Stimulated activated effector memory CD8-positive, alpha-beta T cell treated with anti-CD3 and anti-CD28 coated beads, Interleukin-12 subunit alpha, Interleukin-12 subunit beta, amount 100 ng/mL, for 72 hours (primary cell): Measurements from ENCODE around the gene TCERG1L.

ENCODE experiments used
- ATAC-seq: fragments of 150-1000 bp; cut with Tn5 transposase; 2 replicates; pipeline ENCODE4 v1.10.0; 2021
- DNase-seq, 2 donors: peaks; one replicate each; pipeline ENCODE4 v3.0.0; 2021 to 2022; ENCODE audit warnings: low spot score in 2 of 2
- H3K27ac Mint-ChIP-seq: one replicate; pipeline ENCODE4 v1.8.0; 2022; ENCODE audit warnings: mild to moderate bottlenecking, mixed read lengths
- H3K36me3 Mint-ChIP-seq: one replicate; pipeline ENCODE4 v1.8.0; 2022; ENCODE audit warnings: mild to moderate bottlenecking, mixed read lengths
- H3K4me1 Mint-ChIP-seq: one replicate; pipeline ENCODE4 v1.8.0; 2022; ENCODE audit warnings: mixed read lengths
- H3K4me3 Mint-ChIP-seq: one replicate; pipeline ENCODE4 v1.8.0; 2022; ENCODE audit warnings: mild to moderate bottlenecking, mixed read lengths
- H3K9me3 Mint-ChIP-seq: one replicate; pipeline ENCODE4 v1.8.0; 2022; ENCODE audit warnings: mixed read lengths

Gene TCERG1L

DNA sequence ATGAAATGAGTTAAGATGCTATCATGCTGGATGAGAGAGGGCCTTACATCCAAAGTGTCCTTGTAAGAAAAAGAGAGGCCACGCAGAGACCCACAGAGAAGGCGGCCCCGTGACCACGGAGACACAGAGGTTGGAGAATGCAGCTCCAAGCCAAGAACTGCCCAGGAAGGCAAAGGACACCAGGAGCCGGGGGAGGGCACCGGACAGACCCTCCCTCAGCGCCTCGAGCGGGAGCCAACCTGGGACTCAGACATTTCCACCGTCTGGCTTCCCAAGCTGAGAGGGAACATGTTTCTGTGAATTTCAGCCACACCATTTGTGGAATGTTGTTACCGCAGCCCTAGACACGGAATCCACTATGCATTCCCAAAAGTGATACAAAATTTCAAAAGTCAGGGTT lies 22.9 kb downstream of the TCERG1L start:
- peaks cover 3% of the 10 kb centered on the region for H3K9me3 Mint-ChIP-seq
- ATAC-seq (no peak), DNase-seq (no peak)
- H3K4me3 Mint-ChIP-seq: no peak overlapping the region
- no peaks in the 10 kb centered on the region for H3K36me3 Mint-ChIP-seq
- H3K27ac Mint-ChIP-seq: no peak overlapping the region
- no peaks in the 10 kb centered on the region for H3K4me1 Mint-ChIP-seq

DNA sequence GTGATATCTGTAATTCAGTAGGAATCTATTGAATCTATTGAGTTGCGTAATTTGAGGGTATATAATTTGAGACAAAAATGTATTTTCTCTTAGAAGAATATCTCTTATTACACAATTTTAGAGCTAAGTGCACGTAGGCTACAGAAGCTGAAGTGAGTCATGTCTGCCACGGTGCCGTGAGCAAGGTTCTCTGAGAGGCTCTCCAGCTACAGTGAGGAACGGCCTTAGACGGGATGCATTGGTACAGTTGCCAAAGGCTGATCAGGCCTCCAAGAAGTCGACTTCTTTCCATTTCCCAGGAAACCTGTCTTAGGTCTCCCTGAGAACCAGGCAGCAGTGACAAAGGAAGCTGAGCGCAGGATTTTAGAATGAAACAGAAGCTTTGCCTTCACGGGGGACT lies 28.6 kb downstream of the TCERG1L start:
- H3K4me3 Mint-ChIP-seq: no peak overlapping the region
- peaks cover 4% of the 10 kb centered on the region for H3K9me3 Mint-ChIP-seq
- H3K36me3 Mint-ChIP-seq: no peaks in the 10 kb centered on the region
- DNase-seq (no peak), ATAC-seq (no peak)
- H3K27ac Mint-ChIP-seq: no peak overlapping the region
- H3K4me1 Mint-ChIP-seq: no peaks in the 10 kb centered on the region

DNA sequence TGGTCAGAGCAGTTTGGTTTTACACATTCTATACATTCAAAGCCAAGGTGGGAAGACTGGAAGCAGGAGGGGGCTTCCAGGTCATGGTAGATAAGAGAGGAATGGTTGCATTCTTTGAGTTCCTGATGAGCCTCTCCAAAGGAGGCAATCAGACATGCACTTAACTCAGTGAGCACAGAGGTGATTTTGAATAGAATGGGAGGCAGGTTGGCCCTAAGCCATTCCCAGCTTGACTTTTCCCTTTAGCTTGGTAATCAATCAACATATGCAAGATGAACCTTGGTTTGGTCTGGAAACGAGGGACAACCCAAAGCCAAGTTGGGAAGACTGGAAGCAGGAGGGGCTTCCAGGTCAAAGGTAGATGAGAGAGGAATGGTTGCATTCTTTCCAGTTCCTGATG lies 31.4 kb downstream of the TCERG1L start:
- Mint-ChIP-seq H3K36me3 (no peaks in the 10 kb centered on the region), H3K9me3 (peaks cover 4% of the 10 kb centered on the region), H3K4me3 (no peak overlapping the region), H3K4me1 (no peaks in the 10 kb centered on the region), H3K27ac (no peak overlapping the region)
- DNase-seq (no peak), ATAC-seq (no peak)

DNA sequence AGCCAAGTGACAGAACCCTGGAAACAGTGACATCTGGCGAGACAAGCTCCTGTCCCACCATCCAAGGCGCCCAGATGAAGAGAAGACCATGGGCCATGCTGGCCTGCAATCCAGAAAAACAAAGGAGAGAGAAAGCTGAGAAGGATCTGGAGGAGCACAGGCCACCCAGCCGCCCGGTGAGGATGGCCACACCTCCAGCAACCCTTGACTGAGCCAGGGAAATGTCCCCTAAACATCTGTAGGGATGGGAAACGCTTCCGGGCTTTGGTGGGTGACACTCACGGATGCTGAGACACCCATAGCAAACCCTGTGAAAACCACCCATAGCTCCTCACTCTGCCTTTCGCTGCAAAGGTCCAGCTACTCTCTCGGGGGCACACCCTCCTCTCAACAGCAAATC lies 32.0 kb downstream of the TCERG1L start:
- H3K9me3 Mint-ChIP-seq: peaks cover 4% of the 10 kb centered on the region
- DNase-seq (no peak), ATAC-seq (no peak)
- H3K36me3 Mint-ChIP-seq: no peaks in the 10 kb centered on the region
- no peaks in the 10 kb centered on the region for H3K4me1 Mint-ChIP-seq
- H3K4me3 Mint-ChIP-seq: no peak overlapping the region
- no peak overlapping the region for H3K27ac Mint-ChIP-seq

DNA sequence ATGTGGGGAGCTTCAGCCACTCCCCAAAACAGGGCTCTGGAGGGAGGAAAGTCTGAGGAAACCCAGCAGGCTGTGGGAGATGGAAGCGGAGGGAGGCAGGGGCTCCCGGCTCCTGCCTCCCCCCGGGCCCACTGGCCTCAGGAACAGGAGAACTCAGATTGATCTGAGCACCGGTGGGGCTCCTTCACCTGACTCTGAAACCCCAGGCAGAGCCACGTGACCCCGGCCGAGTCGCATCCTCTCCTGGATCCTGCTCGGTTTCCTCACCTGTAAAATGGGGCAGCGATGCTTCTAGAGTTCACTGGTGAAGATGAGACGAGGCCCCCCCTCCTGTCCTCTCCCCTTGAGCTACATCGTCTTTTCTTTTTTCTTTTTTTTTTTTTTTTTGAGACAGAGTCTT lies 33.6 kb downstream of the TCERG1L start:
- Mint-ChIP-seq H3K36me3 (no peaks in the 10 kb centered on the region), H3K4me3 (no peak overlapping the region), H3K9me3 (no peaks in the 10 kb centered on the region), H3K27ac (no peak overlapping the region), H3K4me1 (no peaks in the 10 kb centered on the region)
- no peak for DNase-seq
- no peak for ATAC-seq

DNA sequence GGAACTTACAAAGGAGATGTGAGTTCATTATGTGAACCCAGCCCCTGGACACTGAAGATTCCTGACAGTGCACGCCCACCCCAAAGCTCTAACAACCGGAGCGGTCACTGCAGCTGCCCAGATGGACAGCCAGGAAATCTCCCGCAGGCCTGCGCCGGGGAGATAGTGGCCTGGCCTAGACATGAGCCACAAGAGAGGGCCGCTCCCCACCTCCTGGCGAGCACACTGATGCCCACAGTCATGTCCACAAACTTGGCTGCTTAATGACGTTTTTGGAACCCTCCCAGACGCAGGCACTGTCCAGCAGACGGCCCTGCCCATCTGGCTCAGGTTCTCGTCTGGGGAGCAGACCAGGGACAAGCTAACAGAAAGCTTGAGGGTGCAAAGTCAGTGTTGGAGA lies 34.2 kb downstream of the TCERG1L start:
- no peaks in the 10 kb centered on the region for H3K9me3 Mint-ChIP-seq
- H3K4me1 Mint-ChIP-seq: no peaks in the 10 kb centered on the region
- DNase-seq: no peak
- no peak overlapping the region for H3K4me3 Mint-ChIP-seq
- ATAC-seq: no peak
- no peak overlapping the region for H3K27ac Mint-ChIP-seq
- no peaks in the 10 kb centered on the region for H3K36me3 Mint-ChIP-seq

DNA sequence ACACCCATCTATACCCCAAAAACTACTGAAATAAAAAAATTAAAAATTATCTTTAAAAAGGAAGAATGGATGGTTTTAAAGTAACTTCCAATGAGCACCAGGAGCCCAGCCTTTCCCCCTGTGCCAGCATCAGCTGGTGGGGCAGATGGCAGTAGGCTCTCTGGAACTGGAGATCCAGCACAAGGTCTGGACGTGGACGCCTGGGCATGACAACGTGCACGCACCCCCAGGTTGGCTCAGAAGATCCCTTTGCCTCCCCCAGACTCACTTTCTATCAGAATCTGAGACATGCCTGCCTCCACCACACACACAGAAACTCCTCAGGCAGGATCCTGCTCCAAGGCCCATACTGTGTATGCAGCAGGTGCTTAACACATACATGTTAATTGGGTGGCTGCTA lies 35.8 kb downstream of the TCERG1L start:
- Mint-ChIP-seq H3K36me3 (no peaks in the 10 kb centered on the region), H3K27ac (no peak overlapping the region), H3K4me3 (no peak overlapping the region), H3K4me1 (no peaks in the 10 kb centered on the region), H3K9me3 (no peaks in the 10 kb centered on the region)
- ATAC-seq (no peak), DNase-seq (no peak)

DNA sequence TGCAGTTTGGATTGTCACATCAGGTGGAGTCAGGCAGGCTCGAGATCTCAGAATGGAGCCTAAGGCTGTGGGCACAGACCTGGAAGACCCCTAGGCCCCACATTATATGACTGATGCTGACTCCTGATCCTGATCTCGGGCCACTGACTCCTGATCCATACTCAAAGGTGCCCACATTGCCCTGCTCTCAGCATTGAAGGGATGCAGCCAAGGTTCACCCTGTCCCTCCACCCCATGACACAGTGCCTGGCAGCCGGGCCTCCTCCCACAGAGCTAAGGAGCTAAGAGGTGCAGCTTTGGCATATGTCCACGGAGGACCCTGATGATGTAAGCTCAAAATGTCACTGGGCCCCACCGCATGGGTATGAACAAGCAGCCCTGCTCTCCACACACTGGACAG lies 36.6 kb downstream of the TCERG1L start:
- no peak for ATAC-seq
- Mint-ChIP-seq H3K4me1 (no peaks in the 10 kb centered on the region), H3K27ac (no peak overlapping the region), H3K9me3 (no peaks in the 10 kb centered on the region), H3K4me3 (no peak overlapping the region), H3K36me3 (no peaks in the 10 kb centered on the region)
- no peak for DNase-seq

DNA sequence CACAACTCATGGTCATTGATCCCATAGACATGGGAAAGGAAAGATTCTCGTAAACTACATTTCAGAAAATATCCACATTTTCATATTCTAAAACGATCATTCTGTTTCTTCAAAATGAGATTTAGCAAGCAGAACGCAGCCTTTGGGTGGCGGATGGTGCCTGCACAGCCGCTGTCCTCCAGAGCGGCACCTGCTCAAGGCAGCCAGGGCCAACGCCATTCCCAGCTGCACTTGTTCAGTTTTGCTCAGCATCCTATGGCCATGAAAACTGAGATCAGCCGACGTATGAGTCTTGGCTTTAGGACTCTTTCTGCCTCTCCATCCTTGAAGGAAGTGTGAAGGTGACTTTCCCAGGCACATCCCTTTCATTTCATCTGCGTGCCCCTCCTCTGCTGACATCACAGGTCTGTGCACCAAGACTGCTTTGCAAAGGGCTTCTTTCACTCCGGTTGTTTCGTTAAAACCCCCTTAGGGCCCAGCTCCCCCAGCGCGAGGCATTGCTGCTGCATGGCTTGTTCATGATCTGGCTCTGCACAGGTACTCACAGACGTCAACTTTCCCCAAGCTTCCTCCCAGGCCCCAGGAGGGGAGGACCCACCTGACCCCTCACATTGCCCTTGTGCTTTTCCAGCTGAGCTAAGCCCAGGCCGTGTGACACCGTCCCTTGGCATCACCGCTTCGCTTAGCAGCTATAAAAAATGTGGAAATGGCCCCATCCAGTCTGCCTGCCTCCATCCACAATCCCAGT lies 37.2 kb downstream of the TCERG1L start:
- H3K27ac Mint-ChIP-seq: no peak overlapping the region
- no peaks in the 10 kb centered on the region for H3K4me1 Mint-ChIP-seq

DNA sequence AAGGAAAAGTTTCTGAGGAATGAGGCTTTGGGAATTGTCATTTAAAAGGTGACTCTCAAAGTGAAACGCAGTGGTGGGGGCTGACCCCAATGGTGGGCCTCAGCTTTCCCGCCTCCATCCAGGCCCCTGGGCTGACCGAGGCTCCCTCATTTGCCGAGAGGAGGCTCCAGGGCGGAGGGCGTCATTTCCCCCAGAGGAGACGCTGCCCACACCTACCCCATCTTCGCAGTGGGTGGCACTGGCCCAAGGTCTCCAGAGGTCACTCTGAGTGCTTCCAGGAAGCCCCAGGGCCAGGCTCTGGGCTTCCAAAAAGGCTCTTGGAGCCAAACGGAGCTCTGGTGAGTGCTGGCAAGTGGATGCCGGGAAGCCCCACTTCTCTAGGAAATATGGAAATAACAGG lies 38.0 kb downstream of the TCERG1L start:
- DNase-seq: no peak
- Mint-ChIP-seq H3K9me3 (no peaks in the 10 kb centered on the region), H3K4me3 (no peak overlapping the region), H3K4me1 (no peaks in the 10 kb centered on the region), H3K36me3 (no peaks in the 10 kb centered on the region), H3K27ac (no peak overlapping the region)
- no peak for ATAC-seq

More for the DNA sequence above, 37.2 kb downstream of the TCERG1L start:
- no peak for DNase-seq
- no peak for ATAC-seq
- Mint-ChIP-seq H3K4me3 (no peak overlapping the region), H3K9me3 (no peaks in the 10 kb centered on the region), H3K36me3 (no peaks in the 10 kb centered on the region)

DNA sequence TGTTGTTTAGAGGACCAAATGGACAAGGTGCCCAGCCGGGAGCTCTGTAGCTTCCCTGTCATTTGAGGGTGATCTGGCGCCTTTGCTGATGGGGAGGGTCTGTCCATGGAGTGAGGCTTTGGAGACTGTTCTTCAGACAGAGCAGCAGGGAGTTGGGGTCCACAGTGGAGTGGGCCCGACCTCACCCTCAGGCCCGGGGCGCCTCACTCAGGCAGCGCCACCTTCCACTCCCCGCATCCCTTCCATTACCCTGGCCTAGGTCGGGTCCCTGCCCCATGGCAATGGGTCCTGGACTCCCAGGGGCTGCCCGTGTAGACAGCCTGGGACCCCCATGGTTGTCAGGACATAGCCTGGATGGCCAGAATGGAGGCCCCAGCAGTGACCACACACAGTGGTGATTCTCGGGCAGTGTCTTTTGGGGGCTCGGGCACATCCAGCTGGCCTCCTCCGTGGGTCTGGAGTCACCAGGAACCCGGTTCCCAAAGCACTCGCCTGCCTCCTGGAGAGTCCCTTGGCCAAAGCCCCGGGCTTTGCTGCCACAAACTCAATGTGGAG lies 38.5 kb downstream of the TCERG1L start:
- Mint-ChIP-seq H3K9me3 (no peaks in the 10 kb centered on the region), H3K27ac (no peak overlapping the region), H3K4me1 (no peaks in the 10 kb centered on the region), H3K36me3 (no peaks in the 10 kb centered on the region), H3K4me3 (no peak overlapping the region)
- DNase-seq (no peak), ATAC-seq (no peak)

DNA sequence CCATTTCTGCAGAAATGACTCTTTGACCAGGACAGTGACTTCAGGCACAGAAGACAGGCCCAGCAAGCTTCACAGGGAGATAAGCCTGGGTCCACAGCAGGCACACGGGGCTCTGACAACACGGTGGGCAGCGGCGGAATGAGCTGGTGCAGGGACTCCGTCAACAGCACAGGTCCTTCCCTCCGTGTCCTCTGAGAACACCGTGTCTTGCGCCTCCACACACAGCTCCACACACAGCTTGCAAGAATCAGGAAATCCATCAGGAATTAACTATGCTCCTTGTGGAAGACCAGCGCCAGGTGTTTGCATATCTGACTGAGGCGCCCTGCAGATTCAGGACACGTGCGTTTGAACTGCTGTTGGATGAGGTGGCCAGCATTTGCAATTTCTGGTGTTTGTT lies 39.6 kb downstream of the TCERG1L start:
- Mint-ChIP-seq H3K4me3 (no peak overlapping the region), H3K9me3 (no peaks in the 10 kb centered on the region), H3K36me3 (no peaks in the 10 kb centered on the region), H3K27ac (no peak overlapping the region), H3K4me1 (no peaks in the 10 kb centered on the region)
- DNase-seq (no peak), ATAC-seq (no peak)

DNA sequence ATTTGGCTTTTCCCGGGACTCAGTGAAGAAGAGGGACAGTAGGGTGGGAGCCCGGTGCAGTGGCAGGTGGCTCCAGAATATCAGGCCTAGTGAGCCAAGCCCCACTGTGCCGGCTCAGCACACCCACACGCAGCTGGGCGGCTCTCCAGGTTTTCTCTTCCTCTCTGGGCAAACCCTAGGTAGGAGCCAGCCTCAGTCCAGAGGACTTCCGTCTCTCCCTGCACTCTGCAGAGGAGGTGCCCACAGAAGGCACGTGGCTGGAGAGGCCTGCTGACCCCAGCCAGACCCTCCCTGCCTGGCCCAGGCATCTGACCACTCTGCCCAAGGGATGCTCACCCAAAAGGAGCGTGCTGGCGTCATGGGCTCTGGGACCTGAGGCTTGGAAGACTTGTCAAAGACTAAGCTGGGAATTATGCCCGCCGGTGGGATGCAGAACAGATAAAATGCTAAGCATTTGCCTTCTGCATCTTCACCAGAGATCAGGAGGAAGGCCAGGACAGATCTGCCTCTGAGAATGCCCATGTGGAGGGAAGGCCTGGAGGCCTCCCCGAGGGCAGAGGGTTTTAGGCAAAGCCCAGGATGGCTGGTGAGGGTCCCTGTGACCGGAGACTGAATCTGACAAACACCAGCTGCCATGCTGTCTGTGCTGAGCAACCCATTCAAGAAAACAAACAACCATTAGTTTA lies 40.2 kb downstream of the TCERG1L start:
- H3K9me3 Mint-ChIP-seq: no peaks in the 10 kb centered on the region
- no peak overlapping the region for H3K27ac Mint-ChIP-seq
- no peak overlapping the region for H3K4me3 Mint-ChIP-seq
- ATAC-seq (no peak), DNase-seq (no peak)
- H3K36me3 Mint-ChIP-seq: no peaks in the 10 kb centered on the region
- no peaks in the 10 kb centered on the region for H3K4me1 Mint-ChIP-seq

DNA sequence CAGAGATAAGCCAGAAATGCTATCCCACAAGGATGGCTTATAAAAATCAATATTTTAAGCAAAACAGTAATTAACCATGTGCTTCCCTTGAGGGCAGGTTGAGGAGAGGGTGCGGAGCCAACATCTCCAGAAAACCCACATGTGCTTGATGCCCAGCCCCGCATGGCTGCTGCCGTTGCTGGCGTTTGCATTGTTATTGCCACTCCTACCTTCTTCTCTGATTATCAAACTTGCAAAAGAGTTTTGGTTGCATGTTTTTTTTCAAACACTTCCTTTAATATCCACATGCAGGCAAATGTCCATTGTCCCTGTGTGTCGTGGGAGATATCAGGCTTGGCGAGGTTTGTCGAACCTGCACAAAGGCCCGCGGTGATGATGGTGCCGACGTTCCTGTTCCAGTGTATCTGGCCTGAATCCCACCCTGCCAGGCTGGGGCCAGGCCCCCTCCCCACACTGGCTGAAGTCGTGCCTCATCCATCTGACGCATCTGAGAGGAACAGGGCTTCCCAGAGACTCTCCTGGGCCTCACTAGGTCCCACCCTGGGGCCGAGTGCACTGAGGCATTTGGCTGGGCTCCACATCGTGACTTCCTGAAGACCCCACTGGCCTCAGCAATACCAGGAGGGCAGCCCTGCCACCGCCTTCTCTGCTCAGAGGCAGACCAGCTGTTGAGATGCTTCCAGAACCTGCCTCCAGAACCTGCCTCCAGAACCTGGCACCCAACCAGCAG lies 40.9 kb downstream of the TCERG1L start:
- H3K9me3 Mint-ChIP-seq: no peaks in the 10 kb centered on the region
- no peak for ATAC-seq
- no peak overlapping the region for H3K4me3 Mint-ChIP-seq
- no peaks in the 10 kb centered on the region for H3K4me1 Mint-ChIP-seq
- H3K36me3 Mint-ChIP-seq: no peaks in the 10 kb centered on the region
- DNase-seq: no peak
- H3K27ac Mint-ChIP-seq: no peak overlapping the region

DNA sequence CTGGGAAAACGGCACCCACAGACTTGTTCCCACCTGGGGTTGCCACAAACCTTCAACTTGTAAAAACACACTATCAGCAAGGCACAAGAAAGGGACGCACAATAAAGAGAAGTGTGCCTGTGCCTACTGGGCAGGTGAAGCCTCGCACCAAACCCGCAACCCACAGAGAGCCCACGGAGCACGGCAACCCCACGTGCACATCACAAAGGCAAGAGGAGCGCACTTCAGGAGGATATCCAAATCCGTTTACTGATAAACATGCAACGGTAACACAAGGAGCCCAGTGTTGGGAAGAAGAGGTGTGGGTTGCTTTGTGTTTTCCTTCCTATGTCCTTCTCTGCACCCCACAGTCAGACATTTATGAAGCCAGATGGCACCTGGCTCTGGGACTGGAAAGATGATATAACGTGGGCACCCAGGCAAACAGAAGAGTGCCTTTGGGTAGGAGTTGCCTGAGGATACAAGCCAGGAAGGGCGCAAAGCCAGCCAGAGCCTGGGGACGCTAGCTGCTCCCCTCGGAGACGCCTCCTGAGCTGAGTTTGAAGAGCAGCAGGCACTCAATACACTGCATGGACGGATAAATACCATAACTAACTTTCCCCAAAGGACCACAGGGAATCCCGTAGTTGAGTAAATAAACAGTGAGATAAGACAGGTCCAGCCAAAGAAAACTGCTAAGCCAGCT lies 41.6 kb downstream of the TCERG1L start:
- H3K36me3 Mint-ChIP-seq: no peaks in the 10 kb centered on the region
- no peak overlapping the region for H3K27ac Mint-ChIP-seq

More for the DNA sequence above, 41.6 kb downstream of the TCERG1L start:
- Mint-ChIP-seq H3K9me3 (no peaks in the 10 kb centered on the region), H3K4me3 (no peak overlapping the region), H3K4me1 (no peaks in the 10 kb centered on the region)
- DNase-seq (no peak), ATAC-seq (no peak)
